OCI-LY1 (cell line): ENCODE measurements around the gene PPM1B.

Experiments
- H2AFZ ChIP-seq: fragments of 200-600 bp; sonication (generic), shearing (Covaris generic); 2 replicates; pipeline ENCODE4 v1.6.0; 2014; ENCODE audit warnings: antibody characterized with exemption, mild to moderate bottlenecking, low read length
- H3F3A ChIP-seq: fragments of 200-600 bp; sonication (generic), shearing (Covaris generic); 2 replicates; pipeline ENCODE4 v1.6.0; 2014; ENCODE audit warnings: mild to moderate bottlenecking, antibody characterized with exemption, low read length, moderate library complexity; ENCODE audit not compliant: insufficient read depth
- H3K27ac ChIP-seq: fragments of 200-600 bp; sonication (generic); 2 replicates; pipeline ENCODE4 v1.5.1; 2014; ENCODE audit warnings: low read length, mixed run types, mild to moderate bottlenecking, low read depth; ENCODE audit not compliant: poor library complexity, severe bottlenecking
- H3K27me3 ChIP-seq: fragments of 200-600 bp; sonication (generic); 2 replicates; pipeline ENCODE4 v1.6.0; 2014; ENCODE audit warnings: antibody characterized with exemption, mild to moderate bottlenecking, low read length, moderate library complexity; ENCODE audit not compliant: insufficient read depth
- H3K36me3 ChIP-seq: fragments of 200-600 bp; sonication (generic); 2 replicates; pipeline ENCODE4 v1.6.1; 2014; ENCODE audit warnings: mild to moderate bottlenecking, antibody characterized with exemption, low read length, moderate library complexity, mixed read lengths; ENCODE audit not compliant: insufficient read depth
- H3K4me1 ChIP-seq: fragments of 200-600 bp; sonication (generic); 2 replicates; pipeline ENCODE4 v1.5.1; 2014; ENCODE audit warnings: mild to moderate bottlenecking, low read length, moderate library complexity; ENCODE audit not compliant: insufficient read depth, severe bottlenecking
- H3K4me2 ChIP-seq: fragments of 200-600 bp; sonication (generic), shearing (Covaris generic); 2 replicates; pipeline ENCODE4 v1.6.1; 2014; ENCODE audit warnings: low read length
- H3K4me3 ChIP-seq: fragments of 200-600 bp; sonication (generic); 2 replicates; pipeline ENCODE4 v1.5.1; 2014; ENCODE audit warnings: low read length, low read depth, mild to moderate bottlenecking, mixed read lengths; ENCODE audit not compliant: poor library complexity, severe bottlenecking
- H3K79me2 ChIP-seq: fragments of 200-600 bp; shearing (Covaris generic); 2 replicates; pipeline ENCODE4 v1.6.1; 2016; ENCODE audit warnings: mixed run types, low read length, mixed read lengths; ENCODE audit not compliant: insufficient read depth
- H3K9ac ChIP-seq: fragments of 200-600 bp; sonication (generic), shearing (Covaris generic); 2 replicates; pipeline ENCODE4 v1.6.1; 2014; ENCODE audit warnings: mild to moderate bottlenecking, low read length, mixed read lengths
- H3K9me2 ChIP-seq: fragments of 200-600 bp; sonication (generic), shearing (Covaris generic); 2 replicates; pipeline ENCODE4 v1.6.1; 2014; ENCODE audit warnings: low read depth, mild to moderate bottlenecking, low read length, mixed read lengths
- H3K9me3 ChIP-seq: fragments of 200-600 bp; shearing (Covaris generic); 2 replicates; pipeline ENCODE4 v1.6.1; 2014; ENCODE audit warnings: low read length, mixed read lengths
- H4K20me1 ChIP-seq: fragments of 200-600 bp; sonication (generic), shearing (Covaris generic); 2 replicates; pipeline ENCODE4 v1.6.0; 2016; ENCODE audit warnings: mild to moderate bottlenecking, low read length; ENCODE audit not compliant: insufficient read depth
- CTCF ChIP-seq: fragments of 200-600 bp; sonication (generic), shearing (Covaris generic); IDR thresholded peaks from 2 replicates; pipeline ENCODE4 v1.5.1; 2017; ENCODE audit warnings: mild to moderate bottlenecking, antibody characterized with exemption, low read length, moderate library complexity, mixed read lengths
- EZH2 ChIP-seq: fragments of 200-600 bp; sonication (generic), shearing (Covaris generic); IDR thresholded peaks from 2 replicates; pipeline ENCODE4 v1.8.0; 2017; ENCODE audit warnings: borderline replicate concordance, mixed run types, mild to moderate bottlenecking, antibody characterized with exemption, low read length, moderate library complexity, mixed read lengths

The PPM1B gene

GRCh38 chr2:44121899-44122298 lies 46.8 kb upstream of the PPM1B start:
- no peak overlapping the region for H3K9ac ChIP-seq
- H2AFZ ChIP-seq = no peak overlapping the region

GRCh38 chr2:44124500-44124899 lies 44.2 kb upstream of the PPM1B start:
- Histone ChIP-seq H3K4me2 (no peak overlapping the region), H3K4me3 (no peak overlapping the region), H3K9me3 (no peaks in the 10 kb centered on the region), H3K9me2 (no peaks in the 10 kb centered on the region), H3K9ac (no peak overlapping the region), H3K79me2 (no peaks in the 10 kb centered on the region), H3F3A (no peaks in the 10 kb centered on the region), H3K27ac (no peak overlapping the region), H4K20me1 (no peaks in the 10 kb centered on the region), H3K36me3 (no peaks in the 10 kb centered on the region), H3K27me3 (no peaks in the 10 kb centered on the region), H2AFZ (no peak overlapping the region), H3K4me1 (no peaks in the 10 kb centered on the region)
- TF ChIP-seq EZH2 (no peak), CTCF (no peak)

More at GRCh38 chr2:44121899-44122298, 46.8 kb upstream of the PPM1B start:
- Histone ChIP-seq H4K20me1 (no peaks in the 10 kb centered on the region), H3K9me3 (no peaks in the 10 kb centered on the region), H3K4me3 (no peak overlapping the region), H3F3A (no peaks in the 10 kb centered on the region), H3K27me3 (no peaks in the 10 kb centered on the region), H3K9me2 (no peaks in the 10 kb centered on the region), H3K4me2 (no peak overlapping the region), H3K79me2 (no peaks in the 10 kb centered on the region), H3K27ac (no peak overlapping the region), H3K4me1 (no peaks in the 10 kb centered on the region), H3K36me3 (no peaks in the 10 kb centered on the region)
- no peak for TF ChIP-seq CTCF

DNA sequence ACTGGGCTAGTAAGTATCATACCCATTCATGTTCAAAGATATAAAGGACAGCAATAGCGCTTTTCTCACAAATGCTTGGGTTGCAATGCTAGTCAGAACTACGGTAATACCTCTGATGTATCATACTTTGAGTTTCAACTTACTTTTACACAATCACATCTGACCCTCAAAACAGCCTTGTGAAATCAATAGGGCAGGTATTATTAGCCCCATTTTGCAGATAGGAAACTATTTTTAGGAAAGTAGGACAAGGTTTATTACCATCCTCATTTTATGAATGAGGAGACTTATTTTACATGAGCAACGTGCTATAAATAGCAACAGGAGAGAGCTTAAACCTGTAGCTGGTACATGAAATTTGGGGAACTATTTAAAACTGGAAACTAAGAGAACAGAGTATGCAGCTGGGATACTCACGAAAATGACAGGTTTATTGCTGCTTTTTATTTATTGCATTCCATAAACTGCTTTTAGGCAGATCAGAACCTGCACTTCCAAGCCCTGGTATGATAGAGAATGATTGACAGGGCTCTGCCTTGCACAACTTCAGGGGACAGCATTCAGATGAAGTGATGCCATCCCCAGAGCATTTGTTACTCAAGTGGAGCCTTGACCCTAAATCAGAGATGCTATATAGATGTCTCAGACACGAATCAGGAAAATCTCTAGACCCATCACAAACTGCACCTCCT lies 42.4 kb upstream of the PPM1B start:
- no peak overlapping the region for H3K4me2 ChIP-seq
- TF ChIP-seq CTCF = no peak
- TF ChIP-seq EZH2 = no peak
- H3K27ac ChIP-seq = no peak overlapping the region

More for the DNA sequence above, 42.4 kb upstream of the PPM1B start:
- Histone ChIP-seq H3K79me2 (no peaks in the 10 kb centered on the region), H3K27me3 (no peaks in the 10 kb centered on the region), H3K9me2 (no peaks in the 10 kb centered on the region), H3K4me3 (no peak overlapping the region), H3K9me3 (no peaks in the 10 kb centered on the region), H3K9ac (no peak overlapping the region), H3F3A (no peaks in the 10 kb centered on the region), H3K36me3 (no peaks in the 10 kb centered on the region), H4K20me1 (no peaks in the 10 kb centered on the region), H2AFZ (no peak overlapping the region), H3K4me1 (no peaks in the 10 kb centered on the region)
